ENCODE measurements around the gene NAT16.
A peak's percentile ranks its signal among the peaks of the same experiment; 100 is the strongest.
"Not testable (repeated sequence)": the region's sequence is repeated elsewhere in the genome, so short reads cannot be mapped to it uniquely, and the experiment has no call there.

NAT16 gene

DNA sequence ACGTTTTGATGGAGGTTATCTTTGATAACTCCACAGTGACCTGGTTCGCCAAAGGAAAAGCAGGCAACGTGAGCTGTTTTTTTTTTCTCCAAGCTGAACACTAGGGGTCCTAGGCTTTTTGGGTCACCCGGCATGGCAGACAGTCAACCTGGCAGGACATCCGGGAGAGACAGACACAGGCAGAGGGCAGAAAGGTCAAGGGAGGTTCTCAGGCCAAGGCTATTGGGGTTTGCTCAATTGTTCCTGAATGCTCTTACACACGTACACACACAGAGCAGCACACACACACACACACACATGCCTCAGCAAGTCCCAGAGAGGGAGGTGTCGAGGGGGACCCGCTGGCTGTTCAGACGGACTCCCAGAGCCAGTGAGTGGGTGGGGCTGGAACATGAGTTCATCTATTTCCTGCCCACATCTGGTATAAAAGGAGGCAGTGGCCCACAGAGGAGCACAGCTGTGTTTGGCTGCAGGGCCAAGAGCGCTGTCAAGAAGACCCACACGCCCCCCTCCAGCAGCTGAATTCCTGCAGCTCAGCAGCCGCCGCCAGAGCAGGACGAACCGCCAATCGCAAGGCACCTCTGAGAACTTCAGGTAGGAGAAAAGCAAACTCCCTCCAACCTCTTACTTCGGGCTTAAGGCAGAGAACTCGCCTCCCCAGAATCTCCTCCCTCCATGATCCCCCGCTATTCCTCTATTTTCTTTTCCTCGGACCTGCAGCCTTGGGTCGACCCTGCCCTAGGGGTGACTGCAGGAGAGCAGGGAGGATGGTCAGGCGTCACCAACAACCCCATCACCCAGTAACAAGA, 53.2 kb downstream of the NAT16 start, which contains the start of gene SERPINE1:
Gene SERPINE1 (plus strand): TSS at position 454 of the 809 bp plus-strand sequence. CDS start 1,290 bp downstream, outside the sequence.
- peaks cover 18 to 20% of the 10 kb centered on the region in 2 donors for H3K4me1 ChIP-seq (ENCODE audit: control insufficient read depth in 1 of 2, insufficient read depth in 2 of 2, low read length in 2 of 2)
- peak within 1 kb of the TSS; percentile 42 to 46 for H3K4me3 ChIP-seq (ENCODE audit: low read depth in 1 of 2, low read length in 2 of 2)
- peak within 1 kb of the TSS; percentile 17 to 32 for H3K9ac ChIP-seq (ENCODE audit: low read depth in 1 of 2, low read length in 2 of 2)
- H3K36me3 ChIP-seq (ENCODE audit: control insufficient read depth in 1 of 2, insufficient read depth in 2 of 2, low read length in 2 of 2): no peaks in the 10 kb centered on the region
- no peaks in the 10 kb centered on the region for H3K9me3 ChIP-seq (ENCODE audit: control insufficient read depth in 1 of 2, low read length in 2 of 2)
- peak within 1 kb of the TSS; percentile 15 for H3K27ac ChIP-seq (ENCODE audit: low read depth, low read length)
- H3K27me3 ChIP-seq (ENCODE audit: control insufficient read depth in 1 of 2, insufficient read depth in 2 of 2, low read length in 2 of 2): peaks cover 5 to 12% of the 10 kb centered on the region in 2 donors

DNA sequence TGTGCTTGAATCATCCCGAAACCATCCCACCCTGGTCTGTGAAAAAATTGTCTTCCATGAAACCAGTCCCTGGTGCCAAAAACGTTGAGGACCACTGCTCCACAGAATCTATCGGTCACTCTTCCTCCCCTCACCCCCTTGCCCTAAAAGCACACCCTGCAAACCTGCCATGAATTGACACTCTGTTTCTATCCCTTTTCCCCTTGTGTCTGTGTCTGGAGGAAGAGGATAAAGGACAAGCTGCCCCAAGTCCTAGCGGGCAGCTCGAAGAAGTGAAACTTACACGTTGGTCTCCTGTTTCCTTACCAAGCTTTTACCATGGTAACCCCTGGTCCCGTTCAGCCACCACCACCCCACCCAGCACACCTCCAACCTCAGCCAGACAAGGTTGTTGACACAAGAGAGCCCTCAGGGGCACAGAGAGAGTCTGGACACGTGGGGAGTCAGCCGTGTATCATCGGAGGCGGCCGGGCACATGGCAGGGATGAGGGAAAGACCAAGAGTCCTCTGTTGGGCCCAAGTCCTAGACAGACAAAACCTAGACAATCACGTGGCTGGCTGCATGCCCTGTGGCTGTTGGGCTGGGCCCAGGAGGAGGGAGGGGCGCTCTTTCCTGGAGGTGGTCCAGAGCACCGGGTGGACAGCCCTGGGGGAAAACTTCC, 54.0 kb downstream of the NAT16 start:
- Histone ChIP-seq H3K9ac (ENCODE audit: low read depth in 1 of 2, low read length in 2 of 2) (no peak overlapping the region), H3K9me3 (ENCODE audit: control insufficient read depth in 1 of 2, low read length in 2 of 2) (no peaks in the 10 kb centered on the region), H3K4me1 (ENCODE audit: control insufficient read depth in 1 of 2, insufficient read depth in 2 of 2, low read length in 2 of 2) (peaks cover 20% of the 10 kb centered on the region in 2 donors), H3K27me3 (ENCODE audit: control insufficient read depth in 1 of 2, insufficient read depth in 2 of 2, low read length in 2 of 2) (peaks cover 5 to 12% of the 10 kb centered on the region in 2 donors), H3K27ac (ENCODE audit: low read depth, low read length) (peak overlapping the region; percentile 15), H3K4me3 (ENCODE audit: low read depth in 1 of 2, low read length in 2 of 2) (peak overlapping the region in 1 of 2 donors; percentile 42), H3K36me3 (ENCODE audit: control insufficient read depth in 1 of 2, insufficient read depth in 2 of 2, low read length in 2 of 2) (no peaks in the 10 kb centered on the region)

DNA sequence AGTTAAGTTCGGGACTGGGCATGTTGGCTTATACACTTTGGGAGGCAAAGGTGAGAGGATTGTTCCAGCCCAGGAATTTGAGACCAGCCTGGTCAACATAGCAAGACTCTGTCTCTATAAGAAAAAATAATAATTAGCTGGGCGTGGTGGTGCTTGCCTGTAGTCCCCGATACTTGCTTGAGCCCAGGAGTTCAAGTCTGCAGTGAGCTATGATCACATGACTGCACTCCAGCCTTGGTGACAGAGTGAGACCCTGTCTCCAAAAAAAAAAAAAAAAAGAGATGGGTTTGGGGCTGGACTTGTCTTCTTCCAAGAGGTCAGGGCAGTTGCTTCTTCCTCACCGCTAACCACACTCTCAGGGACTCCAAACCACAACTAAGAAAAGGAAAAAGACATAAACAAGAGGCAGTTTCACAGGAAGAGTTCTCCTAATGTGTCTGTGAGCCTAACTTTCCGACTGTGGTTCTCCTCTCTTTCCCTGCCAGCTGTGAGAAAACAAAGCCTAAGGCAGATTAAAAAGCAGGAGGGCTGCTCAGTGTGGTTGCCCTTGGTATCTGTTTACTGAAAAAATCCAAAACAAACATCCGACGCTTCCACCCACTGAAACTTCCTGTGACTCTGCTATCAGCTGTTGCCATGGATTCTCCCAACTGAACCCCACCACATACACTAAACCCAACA, 55.6 kb downstream of the NAT16 start:
- H3K36me3 ChIP-seq (ENCODE audit: control insufficient read depth in 1 of 2, insufficient read depth in 2 of 2, low read length in 2 of 2): no peaks in the 10 kb centered on the region
- H3K27me3 ChIP-seq (ENCODE audit: control insufficient read depth in 1 of 2, insufficient read depth in 2 of 2, low read length in 2 of 2): peaks cover 5 to 12% of the 10 kb centered on the region in 2 donors
- H3K9me3 ChIP-seq (ENCODE audit: control insufficient read depth in 1 of 2, low read length in 2 of 2): no peaks in the 10 kb centered on the region
- no peak overlapping the region for H3K4me3 ChIP-seq (ENCODE audit: low read depth in 1 of 2, low read length in 2 of 2)
- H3K4me1 ChIP-seq (ENCODE audit: control insufficient read depth in 1 of 2, insufficient read depth in 2 of 2, low read length in 2 of 2): peaks cover 20% of the 10 kb centered on the region in 2 donors
- peak overlapping the region; percentile 42 for H3K27ac ChIP-seq (ENCODE audit: low read depth, low read length)
- no peak overlapping the region for H3K9ac ChIP-seq (ENCODE audit: low read depth in 1 of 2, low read length in 2 of 2)

DNA sequence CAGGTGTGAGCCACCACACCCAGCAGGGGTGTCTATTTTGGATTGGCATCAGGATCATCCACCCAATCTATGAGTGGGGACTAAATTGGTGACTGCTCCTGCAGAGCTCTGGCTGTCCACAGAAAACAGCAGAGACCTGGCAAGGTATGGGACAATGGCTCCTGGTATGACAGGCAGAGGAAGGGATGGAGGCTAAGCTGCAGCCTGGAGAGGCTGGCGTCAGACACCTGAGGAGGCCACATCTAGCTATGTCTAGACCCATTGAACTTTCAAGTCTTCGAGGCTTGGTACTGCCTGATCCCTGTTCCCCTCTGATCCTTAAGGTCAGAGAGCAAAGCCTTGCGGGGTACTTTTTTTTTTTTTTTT, 56.4 kb downstream of the NAT16 start:
- H3K4me1 ChIP-seq (ENCODE audit: control insufficient read depth in 1 of 2, insufficient read depth in 2 of 2, low read length in 2 of 2): peaks cover 20% of the 10 kb centered on the region in 2 donors
- H3K9ac ChIP-seq (ENCODE audit: low read depth in 1 of 2, low read length in 2 of 2): no peak overlapping the region
- no peak overlapping the region for H3K27ac ChIP-seq (ENCODE audit: low read depth, low read length)
- no peaks in the 10 kb centered on the region for H3K9me3 ChIP-seq (ENCODE audit: control insufficient read depth in 1 of 2, low read length in 2 of 2)
- H3K36me3 ChIP-seq (ENCODE audit: control insufficient read depth in 1 of 2, insufficient read depth in 2 of 2, low read length in 2 of 2): no peaks in the 10 kb centered on the region
- H3K4me3 ChIP-seq (ENCODE audit: low read depth in 1 of 2, low read length in 2 of 2): no peak overlapping the region
- peaks cover 5 to 11% of the 10 kb centered on the region in 2 donors for H3K27me3 ChIP-seq (ENCODE audit: control insufficient read depth in 1 of 2, insufficient read depth in 2 of 2, low read length in 2 of 2)

DNA sequence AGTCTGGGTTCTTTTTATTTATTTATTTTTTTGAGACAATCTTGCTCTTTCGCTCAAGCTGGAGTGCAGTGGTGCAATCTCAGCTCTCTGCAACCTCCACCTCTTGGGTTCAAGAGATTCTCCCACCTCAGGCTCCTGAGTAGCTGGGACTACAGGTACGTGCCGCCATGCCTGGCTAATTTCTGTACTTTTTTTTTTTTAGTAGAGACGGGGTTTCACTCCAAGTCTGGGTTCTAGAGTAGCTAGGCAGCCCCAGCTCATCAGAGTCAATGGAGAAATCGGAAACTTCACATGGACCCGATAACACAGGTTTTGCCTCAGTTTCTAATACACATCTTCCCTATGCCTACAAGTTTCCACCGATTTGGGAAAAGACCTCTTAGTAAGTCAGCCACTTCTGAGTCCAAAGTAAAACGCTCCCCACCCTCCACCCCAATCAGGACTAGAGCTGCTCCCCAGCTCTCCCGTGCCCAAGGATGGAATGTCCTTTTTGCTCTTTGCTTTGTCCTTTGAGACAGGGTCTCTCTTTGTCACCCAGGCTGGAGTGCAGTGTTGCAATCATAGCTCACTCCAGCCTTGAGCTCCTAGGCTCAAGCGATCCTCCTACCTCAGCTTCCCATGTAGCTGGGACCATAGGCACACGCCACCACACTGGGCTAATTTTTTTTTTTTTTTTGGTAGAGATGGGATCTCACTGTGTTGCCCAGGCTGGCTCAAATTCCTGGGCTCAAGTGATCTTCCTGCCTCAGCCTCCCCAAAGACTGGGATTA, 57.0 kb downstream of the NAT16 start:
- H3K4me1 ChIP-seq (ENCODE audit: control insufficient read depth in 1 of 2, insufficient read depth in 2 of 2, low read length in 2 of 2): peaks cover 20% of the 10 kb centered on the region in 2 donors
- H3K9ac ChIP-seq (ENCODE audit: low read depth in 1 of 2, low read length in 2 of 2): peak overlapping the region; percentile 63 to 70

DNA sequence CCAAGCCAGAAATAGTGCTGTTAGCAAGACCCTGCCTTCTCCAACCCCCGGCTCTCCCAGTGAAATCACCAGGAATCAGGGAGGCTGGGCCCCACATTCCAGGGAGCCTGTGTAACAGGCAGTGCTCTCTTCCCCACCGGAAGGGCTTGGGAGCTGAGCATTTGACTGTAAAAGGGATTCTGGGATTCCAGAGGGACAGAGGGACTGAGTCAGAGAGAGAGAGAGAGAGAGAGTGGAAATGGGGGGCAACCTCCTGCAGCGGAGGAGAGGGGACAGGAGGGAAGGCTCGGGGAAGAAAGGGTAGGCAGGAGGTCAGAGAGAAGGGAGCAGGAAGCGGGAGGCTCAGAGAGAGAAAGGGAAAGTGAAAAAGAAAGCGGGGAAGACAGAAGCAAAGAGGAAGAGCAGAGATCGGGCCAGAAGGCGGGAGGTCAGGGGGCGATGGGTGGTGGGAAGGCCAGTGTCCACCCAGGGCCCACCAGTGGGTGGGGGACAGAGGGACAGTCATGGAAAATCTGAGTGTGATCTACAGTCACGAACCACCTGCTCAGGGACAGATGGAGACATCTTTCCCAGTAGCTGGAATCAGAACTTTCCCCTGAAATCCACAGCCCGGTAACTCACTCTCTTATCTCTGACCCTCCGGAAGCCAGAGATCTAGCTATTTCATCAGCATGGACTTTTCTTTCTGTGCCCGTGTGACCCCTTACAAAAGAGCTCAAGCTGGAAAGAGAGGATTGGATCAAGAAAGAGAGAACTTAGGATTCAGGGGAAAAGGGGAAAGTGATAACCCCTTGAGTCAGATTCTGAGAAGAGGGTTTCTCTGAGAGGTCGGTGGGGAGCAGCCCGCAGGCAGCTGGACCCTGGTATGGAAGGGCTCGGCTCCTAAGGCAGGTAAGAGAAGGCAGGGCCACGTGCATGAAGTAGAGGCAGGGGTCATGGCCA, 57.8 kb downstream of the NAT16 start:
- peaks cover 19 to 20% of the 10 kb centered on the region in 2 donors for H3K4me1 ChIP-seq (ENCODE audit: control insufficient read depth in 1 of 2, insufficient read depth in 2 of 2, low read length in 2 of 2)
- peak overlapping the region; percentile 63 to 70 for H3K9ac ChIP-seq (ENCODE audit: low read depth in 1 of 2, low read length in 2 of 2)
- H3K27me3 ChIP-seq (ENCODE audit: control insufficient read depth in 1 of 2, insufficient read depth in 2 of 2, low read length in 2 of 2): peaks cover 0 to 6% of the 10 kb centered on the region in 2 donors
- no peaks in the 10 kb centered on the region for H3K9me3 ChIP-seq (ENCODE audit: control insufficient read depth in 1 of 2, low read length in 2 of 2)
- no peaks in the 10 kb centered on the region for H3K36me3 ChIP-seq (ENCODE audit: control insufficient read depth in 1 of 2, insufficient read depth in 2 of 2, low read length in 2 of 2)
- peak overlapping the region; percentile 58 to 61 for H3K4me3 ChIP-seq (ENCODE audit: low read depth in 1 of 2, low read length in 2 of 2)
- peak overlapping the region; percentile 33 for H3K27ac ChIP-seq (ENCODE audit: low read depth, low read length)

More for the DNA sequence above, 57.0 kb downstream of the NAT16 start:
- H3K4me3 ChIP-seq (ENCODE audit: low read depth in 1 of 2, low read length in 2 of 2): peak overlapping the region in 1 of 2 donors; percentile 58
- peaks cover 2 to 6% of the 10 kb centered on the region in 2 donors for H3K27me3 ChIP-seq (ENCODE audit: control insufficient read depth in 1 of 2, insufficient read depth in 2 of 2, low read length in 2 of 2)
- no peaks in the 10 kb centered on the region for H3K9me3 ChIP-seq (ENCODE audit: control insufficient read depth in 1 of 2, low read length in 2 of 2)
- no peak overlapping the region for H3K27ac ChIP-seq (ENCODE audit: low read depth, low read length)
- no peaks in the 10 kb centered on the region for H3K36me3 ChIP-seq (ENCODE audit: control insufficient read depth in 1 of 2, insufficient read depth in 2 of 2, low read length in 2 of 2)

DNA sequence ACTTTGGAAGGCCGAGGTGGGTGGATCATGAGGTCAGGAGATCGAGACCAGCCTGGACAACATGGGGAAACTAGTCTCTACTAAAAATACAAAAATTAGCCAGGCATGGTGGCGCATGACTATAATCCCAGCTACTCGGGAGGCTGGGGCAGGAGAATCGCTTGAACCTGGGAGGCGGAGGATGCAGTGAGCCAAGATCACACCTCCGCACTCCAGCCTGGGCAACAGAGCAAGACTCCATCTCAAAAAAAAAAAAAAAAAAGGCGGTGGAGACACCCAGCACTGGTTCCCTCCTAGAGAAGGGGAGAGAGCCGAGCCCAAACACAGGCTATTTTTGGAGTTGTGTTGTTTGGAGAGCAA, 58.5 kb downstream of the NAT16 start:
- H3K4me1 ChIP-seq (ENCODE audit: control insufficient read depth in 1 of 2, insufficient read depth in 2 of 2, low read length in 2 of 2): peaks cover 13 to 14% of the 10 kb centered on the region in 2 donors
- H3K4me3 ChIP-seq (ENCODE audit: low read depth in 1 of 2, low read length in 2 of 2): peak overlapping the region in 1 of 2 donors; percentile 61

More for the DNA sequence above, 58.5 kb downstream of the NAT16 start:
- not testable (repeated sequence) for H3K36me3 ChIP-seq (ENCODE audit: control insufficient read depth in 1 of 2, insufficient read depth in 2 of 2, low read length in 2 of 2); H3K27me3 ChIP-seq (ENCODE audit: control insufficient read depth in 1 of 2, insufficient read depth in 2 of 2, low read length in 2 of 2); H3K9me3 ChIP-seq (ENCODE audit: control insufficient read depth in 1 of 2, low read length in 2 of 2); H3K27ac ChIP-seq (ENCODE audit: low read depth, low read length)
- peak overlapping the region in 1 of 2 donors; percentile 70 for H3K9ac ChIP-seq (ENCODE audit: low read depth in 1 of 2, low read length in 2 of 2)

Measured in duodenal mucosa (tissue), 2 donors.